Fibroblast of mammary gland (primary cell): ENCODE results near the gene CLMP.

Experiments
- DNase-seq: peaks from one replicate; pipeline ENCODE4 v3.0.0-alpha.2; 2010; ENCODE audit warnings: low read depth
- H3K4me3 ChIP-seq: 2 replicates; pipeline ENCODE4 v1.5.1; 2011; ENCODE audit warnings: low read depth, mild to moderate bottlenecking, low read length, moderate library complexity; ENCODE audit not compliant: control insufficient read depth
- TF ChIP-seq, protein P1 (sequence below): conservative IDR thresholded peaks from 2 replicates; pipeline ENCODE4 v1.5.1; 2011; ENCODE audit warnings: low read depth, low read length, inconsistent platforms; ENCODE audit not compliant: control insufficient read depth, insufficient read depth

The CLMP gene

DNA sequence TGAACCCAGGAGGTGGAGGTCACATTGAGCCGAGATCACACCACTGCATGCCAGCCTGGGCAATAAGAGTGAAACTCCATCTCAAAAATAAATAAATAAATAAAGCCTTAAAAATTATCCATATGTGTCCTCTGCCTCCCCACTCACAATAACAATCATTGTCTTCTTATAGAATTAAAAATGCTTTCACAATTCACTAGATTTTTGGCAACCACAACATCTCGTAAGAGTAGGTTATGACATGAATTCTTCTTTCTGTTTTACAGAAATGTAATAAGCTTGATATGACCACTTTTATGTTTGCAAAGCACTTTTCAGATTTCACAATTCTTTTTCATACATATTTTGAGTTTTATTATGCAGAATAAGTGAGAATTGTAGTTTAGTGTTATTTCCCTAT is 78.6 kb downstream of the CLMP start:
- TF ChIP-seq, protein P1, sequence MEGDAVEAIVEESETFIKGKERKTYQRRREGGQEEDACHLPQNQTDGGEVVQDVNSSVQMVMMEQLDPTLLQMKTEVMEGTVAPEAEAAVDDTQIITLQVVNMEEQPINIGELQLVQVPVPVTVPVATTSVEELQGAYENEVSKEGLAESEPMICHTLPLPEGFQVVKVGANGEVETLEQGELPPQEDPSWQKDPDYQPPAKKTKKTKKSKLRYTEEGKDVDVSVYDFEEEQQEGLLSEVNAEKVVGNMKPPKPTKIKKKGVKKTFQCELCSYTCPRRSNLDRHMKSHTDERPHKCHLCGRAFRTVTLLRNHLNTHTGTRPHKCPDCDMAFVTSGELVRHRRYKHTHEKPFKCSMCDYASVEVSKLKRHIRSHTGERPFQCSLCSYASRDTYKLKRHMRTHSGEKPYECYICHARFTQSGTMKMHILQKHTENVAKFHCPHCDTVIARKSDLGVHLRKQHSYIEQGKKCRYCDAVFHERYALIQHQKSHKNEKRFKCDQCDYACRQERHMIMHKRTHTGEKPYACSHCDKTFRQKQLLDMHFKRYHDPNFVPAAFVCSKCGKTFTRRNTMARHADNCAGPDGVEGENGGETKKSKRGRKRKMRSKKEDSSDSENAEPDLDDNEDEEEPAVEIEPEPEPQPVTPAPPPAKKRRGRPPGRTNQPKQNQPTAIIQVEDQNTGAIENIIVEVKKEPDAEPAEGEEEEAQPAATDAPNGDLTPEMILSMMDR = no peak
- no peak for DNase-seq
- H3K4me3 ChIP-seq = no peak overlapping the region

- peak; percentile 63 for DNase-seq
- TF ChIP-seq, protein P1 = peak; percentile 76
- H3K4me3 ChIP-seq = no peak overlapping the region
Measured at GRCh38 chr11:123111465-123111864, 83.6 kb downstream of the CLMP start.

DNA sequence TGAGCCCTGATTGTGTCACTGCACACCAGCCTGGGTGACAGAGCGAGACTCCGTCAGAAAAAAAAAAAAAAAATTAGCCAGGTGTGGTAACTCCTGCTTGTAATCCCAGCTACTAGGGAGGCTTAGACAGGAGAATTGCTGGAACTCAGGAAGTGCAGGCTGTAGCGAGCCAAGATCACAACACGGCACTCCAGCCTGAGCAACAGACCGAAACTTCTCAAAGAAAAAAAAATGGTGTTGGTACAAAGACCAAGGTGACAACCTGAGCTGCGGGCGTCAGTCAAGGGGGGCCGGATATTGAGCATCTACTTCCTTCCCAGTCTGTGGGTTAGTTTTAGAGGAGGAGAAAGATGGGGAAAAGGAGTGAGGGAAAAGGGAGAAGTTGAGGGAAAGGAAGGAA is 84.7 kb downstream of the CLMP start:
- TF ChIP-seq, protein P1 = no peak
- DNase-seq = no peak
- no peak overlapping the region for H3K4me3 ChIP-seq

DNA sequence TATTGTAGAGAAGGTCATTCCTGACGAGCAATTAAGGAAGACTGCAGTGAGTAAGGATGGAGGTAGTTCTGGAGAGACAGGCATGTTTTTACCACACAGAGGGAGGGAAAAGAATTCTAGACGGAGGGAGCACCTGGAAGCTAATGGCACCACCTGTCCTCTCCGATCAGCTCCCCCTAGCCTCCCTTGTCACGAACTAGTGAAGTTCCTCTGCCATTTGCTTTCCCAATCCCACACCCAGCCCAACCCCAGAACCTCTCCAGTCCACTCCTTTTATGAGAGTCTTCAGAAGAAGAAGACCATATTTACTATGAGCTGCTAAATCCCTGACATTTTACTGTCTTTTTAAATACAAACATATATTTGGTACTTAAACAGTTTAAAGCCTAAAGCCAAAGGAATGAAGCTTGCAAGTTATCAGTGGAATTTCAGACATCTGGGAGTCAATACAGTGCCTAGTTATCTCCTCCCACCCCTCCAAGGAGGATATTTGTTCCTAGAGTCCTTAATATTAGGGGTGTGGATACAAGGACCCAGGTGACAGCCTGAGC is 87.0 kb downstream of the CLMP start:
- no peak for DNase-seq
- TF ChIP-seq, protein P1 = no peak
- no peak overlapping the region for H3K4me3 ChIP-seq

DNA sequence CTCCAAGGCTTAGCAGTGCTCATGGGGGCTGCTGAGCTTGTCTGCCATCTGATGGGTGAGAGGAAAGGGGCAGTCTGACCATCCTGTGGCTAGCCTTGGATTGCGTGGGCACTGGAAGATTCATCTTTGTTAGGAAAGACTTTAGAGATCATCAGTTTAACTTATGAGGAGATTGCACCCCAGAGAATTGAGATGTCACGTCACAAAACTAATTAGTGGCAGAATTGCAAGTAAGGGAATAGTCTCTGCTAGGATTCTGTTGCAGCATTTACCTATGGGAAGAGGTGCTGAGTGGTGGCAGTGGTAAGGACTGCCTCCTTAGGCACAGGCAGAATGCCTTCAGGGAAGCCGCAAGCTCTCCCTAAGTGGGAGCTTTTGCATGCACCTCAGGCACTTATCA is 90.4 kb downstream of the CLMP start:
- no peak overlapping the region for H3K4me3 ChIP-seq
- TF ChIP-seq, protein P1 = no peak
- peak; percentile 74 for DNase-seq

DNA sequence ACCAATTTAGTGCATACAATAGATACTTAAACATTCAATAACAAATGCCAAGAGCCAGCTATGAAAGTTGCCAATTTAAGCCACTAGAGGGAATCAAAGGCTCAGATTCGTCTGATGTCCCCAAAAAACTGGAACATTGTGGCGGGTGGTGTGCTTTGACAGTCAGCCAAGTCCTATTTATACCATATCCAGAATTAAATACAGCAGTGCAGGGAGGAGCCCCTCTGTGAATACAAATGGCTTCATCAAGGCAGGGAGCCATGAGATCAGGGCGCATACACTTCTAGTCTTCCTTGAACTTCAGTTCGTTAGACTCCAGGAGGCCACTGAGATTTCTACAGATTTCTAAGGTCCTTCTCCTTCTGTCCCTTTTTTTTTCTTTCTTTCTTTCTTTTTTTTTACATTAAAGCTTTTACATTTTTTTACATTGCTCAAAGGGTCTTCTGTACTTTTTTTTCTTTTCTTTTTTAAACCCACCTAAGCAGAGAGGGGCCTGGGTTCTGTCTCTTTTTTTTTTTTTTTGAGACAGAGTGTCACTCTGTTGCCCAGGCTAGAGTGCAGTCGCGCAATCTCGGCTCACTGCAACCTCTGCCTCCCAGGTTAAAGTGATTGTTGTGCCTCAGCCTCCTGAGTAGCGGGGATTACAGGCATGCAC is 91.6 kb downstream of the CLMP start:
- no peak overlapping the region for H3K4me3 ChIP-seq
- DNase-seq = peak; percentile 87
- TF ChIP-seq, protein P1 = peak; percentile 70

- TF ChIP-seq, protein P1 = no peak
- no peak overlapping the region for H3K4me3 ChIP-seq
- peak; percentile 45 for DNase-seq
Measured at GRCh38 chr11:123100379-123101085, 94.5 kb downstream of the CLMP start.
